8988T (cell line): ENCODE data around the gene HES1.
"Not testable (repeated sequence)": the region's sequence is repeated elsewhere in the genome, so short reads cannot be mapped to it uniquely, and the experiment has no call there.

Source experiments
- DNase-seq: peaks from one replicate; pipeline ENCODE4 v3.0.0; 2011

The HES1 gene

DNA sequence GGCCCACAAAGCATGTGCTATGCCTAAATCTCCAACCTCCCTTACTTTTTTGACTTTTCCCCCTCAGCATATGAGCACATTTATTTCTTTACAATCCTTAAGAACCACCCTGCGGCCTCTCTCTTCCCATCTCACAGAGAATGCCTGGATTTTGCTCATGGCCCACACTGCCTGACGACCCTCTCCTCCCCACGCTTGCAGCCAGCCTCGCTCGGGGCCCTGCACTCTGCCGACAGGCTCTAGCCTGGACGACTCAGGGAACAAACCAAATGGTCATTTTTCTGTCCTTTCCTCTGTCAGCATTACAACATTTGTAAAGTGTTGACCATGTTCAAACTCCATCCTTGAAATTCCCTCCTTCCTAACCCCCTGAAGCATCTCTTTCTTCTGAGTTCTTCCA is 11.7 kb downstream of the HES1 start:
- DNase-seq: no peak

DNA sequence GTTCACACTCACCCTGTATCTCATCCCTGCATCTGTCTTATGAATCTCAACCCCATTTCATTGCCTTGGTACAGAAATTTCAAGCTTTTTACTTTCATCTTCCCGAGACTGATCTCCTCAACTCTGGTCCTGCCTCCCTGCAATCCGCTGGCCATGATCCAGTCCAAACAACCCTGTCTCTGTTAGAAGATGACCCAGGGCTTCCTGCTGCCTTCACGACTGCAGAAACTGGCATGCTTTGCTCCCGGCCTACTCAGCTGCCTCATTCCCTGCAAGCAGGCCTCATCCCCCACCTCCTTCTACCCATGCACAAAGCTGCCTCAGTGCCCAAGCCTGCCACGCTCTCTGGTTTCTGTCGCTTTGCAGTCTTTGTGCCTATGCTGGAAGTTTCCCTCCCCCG is 12.4 kb downstream of the HES1 start:
- DNase-seq: no peak

DNA sequence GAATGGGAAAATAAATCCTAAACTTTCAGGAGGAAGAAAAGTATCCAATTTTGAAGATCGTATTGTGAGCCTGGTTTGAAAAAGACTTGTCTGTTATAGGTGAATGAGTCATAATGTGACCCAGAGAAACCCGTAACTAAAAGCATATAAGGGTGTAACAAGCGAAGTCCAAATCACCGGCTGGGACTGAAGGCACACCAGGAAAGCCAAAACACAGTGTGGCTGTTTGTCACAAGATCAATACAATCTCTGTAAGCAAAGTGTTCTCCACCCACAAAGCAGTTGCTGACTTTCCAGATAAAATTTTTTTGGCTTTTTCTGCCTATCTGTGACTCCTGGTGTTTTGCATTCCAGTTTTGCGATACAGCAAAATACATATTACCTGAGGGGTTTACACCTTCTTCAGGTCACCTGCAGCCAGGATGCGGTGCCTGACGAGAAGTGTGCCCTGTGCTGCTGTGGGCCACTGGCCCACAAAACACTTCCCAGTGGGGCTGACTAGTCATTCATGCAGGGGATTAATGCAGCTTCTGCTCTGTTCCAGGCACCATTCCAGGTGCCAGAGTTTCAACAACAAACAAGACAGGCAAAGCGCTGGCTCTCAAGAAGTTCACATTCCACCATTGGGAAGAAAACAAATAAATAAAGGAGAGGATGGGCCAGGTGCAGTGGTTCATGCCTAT is 14.4 kb downstream of the HES1 start:
- DNase-seq: no peak

DNA sequence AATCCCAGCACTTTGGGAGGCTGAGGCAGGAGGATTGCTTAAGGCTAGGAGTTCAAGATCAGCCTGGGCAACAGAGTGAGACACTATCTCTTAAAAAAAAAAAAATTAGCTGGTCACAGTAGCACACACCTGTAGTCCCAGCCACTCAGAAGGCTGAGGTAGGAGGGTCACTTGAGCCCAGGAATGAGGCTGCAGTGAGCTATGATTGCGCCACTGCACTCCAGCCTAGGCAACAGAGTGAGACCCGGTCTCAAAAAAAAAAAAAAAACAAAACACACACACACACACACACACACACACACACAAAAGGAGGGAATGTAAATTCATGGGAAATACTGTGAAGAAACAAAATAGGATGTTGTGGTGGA is 15.0 kb downstream of the HES1 start:
- not testable (repeated sequence) for DNase-seq

DNA sequence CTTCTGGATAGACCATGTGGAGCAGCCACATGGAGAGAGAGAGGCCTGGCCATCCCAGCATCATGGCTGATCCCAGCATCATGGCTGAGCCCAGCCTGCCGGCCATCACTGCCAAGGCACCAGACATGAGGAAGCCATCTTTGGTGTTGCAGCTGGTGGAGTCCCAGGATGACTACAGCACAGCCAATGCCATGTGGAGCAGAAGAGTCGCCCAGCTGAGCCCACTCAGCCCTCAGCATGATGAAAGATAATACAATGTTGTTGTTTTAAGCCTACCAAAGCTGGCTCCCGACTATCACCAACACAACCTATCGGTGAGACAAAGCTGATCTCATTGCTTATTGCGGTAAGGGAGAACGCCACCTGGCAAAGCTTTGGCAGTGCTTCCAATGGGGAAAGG is 18.4 kb downstream of the HES1 start:
- no peak for DNase-seq

DNA sequence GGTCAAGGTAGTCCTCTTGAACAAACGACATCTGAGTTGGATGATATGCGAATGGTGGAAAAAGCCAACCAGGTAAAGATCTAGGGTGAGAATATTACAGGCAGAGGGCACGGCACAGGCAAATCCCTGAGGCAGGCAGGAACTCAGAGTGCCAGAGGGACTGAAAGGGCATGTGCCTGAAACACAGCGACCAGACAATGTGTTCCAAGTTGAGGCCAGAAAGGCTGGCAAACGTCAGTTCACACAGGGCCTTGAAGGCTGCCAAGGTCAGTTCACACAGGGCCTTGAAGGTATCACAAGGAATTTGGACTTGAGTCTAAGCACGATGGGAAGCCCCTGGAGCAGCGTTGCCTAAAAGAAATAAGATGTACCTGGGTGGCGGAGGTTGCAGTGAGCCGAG is 20.1 kb downstream of the HES1 start:
- no peak for DNase-seq

DNA sequence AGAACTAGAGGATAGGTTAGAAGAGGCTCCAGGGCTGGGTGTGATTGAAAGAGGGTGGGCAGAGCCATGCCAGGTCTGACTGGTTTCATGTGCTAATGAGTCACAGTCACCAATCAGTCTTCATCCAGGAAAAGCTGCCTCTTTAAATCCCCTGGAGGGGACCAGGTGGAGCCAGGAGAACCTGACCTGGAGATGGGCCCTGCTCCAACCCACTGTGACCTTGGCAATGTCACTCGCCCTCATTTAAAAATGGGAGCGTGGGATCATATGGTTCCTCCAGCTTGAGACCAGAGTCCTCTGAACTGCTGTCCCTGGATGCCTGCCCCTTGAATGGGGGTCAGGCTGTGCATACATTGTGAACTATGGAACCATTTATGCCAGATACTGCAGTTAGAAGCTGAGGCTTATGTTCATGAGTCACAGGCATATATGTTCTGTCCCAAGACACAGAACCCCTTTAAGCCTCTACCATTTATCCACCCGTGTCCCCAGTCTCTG is 23.0 kb downstream of the HES1 start:
- no peak for DNase-seq

DNA sequence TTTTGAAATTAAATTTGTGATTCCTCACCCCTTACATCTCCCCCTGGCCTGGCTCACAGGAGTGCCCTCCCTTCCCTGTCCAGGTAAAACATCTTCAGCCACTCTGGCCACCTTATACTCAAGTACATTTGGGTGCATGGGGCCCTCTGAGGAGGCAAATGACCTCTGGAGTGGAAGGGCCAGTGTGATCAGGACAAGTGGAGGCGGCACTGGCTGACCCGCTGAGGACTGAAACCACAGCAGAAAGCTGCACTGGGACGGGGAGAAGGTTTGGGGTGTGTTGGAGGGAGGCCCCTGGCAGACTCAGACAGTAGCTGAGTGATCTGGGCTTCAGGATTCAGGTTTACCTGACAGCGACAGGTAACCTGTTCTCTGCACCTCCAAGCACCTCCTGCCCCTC is 24.2 kb downstream of the HES1 start:
- no peak for DNase-seq

DNA sequence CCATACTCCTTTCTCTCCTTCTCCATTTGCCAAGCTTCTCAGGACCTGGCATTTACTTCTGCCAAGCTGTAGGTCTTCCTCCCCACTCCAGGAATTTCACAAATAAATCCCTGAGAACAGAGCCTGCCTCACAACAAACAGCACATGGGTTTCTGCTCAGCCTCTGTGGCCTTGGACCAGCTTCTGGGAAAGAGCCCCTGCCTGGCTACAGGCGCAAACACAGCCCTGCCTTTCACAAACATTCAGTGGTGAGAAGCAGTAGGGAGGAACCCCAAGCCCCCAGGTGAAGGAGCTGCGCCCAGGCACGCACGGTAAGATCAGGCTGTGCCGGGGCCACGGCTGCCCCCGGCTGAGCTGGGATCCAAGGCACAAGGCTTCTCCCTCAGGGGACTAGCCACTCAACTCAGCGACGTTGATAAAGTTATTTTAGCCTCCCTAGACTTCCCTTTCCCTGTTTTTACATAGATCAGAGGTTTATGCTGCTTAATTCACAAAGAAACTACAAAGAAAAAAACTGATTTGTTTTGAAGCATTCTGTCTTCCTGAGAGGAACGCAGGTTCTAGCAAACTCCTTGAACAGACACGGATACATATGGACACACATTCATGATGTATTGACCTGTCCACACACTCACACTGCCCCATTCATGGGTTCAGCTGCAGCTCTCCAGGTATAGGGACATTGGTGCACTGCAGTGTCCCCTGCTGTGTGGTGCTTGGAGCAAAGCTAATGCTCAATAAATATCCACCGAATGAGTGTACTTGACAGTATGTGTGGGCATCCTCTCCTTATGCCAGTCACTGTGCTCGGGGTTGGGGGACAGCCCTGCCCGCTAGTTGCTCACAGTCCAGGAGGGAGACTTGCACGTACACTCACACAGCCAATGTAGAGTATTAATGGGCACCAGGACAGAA is 25.4 kb downstream of the HES1 start:
- DNase-seq: no peak

DNA sequence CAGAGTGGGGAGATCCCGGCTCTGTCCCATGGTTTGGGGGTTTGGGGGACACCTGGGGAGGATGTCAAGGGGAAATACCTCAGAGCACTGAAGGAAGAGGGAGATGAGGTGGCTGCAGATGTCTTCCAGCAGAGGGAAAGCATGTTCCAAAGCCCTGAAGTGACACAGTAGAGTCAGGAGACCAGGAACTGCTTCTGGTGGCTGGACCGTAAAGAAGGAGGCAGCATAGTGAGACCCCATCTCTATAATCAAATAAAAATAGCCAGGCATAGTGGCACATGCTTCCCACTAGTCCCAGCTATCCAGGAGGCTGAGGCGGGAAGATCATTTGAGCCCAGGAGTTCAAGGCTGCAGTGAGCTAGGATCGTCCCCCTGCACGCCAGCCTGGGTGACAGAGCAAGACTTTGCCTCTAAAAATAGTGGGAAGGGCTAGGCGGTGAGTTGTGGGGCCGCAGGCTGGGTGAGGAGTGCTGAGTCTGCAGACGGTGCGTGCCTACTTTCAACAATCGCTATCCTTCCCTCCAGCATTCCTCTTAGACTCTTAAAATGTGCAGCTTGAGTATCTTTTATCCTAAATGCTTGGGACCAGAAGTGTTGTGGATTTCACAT is 26.2 kb downstream of the HES1 start:
- no peak for DNase-seq

DNA sequence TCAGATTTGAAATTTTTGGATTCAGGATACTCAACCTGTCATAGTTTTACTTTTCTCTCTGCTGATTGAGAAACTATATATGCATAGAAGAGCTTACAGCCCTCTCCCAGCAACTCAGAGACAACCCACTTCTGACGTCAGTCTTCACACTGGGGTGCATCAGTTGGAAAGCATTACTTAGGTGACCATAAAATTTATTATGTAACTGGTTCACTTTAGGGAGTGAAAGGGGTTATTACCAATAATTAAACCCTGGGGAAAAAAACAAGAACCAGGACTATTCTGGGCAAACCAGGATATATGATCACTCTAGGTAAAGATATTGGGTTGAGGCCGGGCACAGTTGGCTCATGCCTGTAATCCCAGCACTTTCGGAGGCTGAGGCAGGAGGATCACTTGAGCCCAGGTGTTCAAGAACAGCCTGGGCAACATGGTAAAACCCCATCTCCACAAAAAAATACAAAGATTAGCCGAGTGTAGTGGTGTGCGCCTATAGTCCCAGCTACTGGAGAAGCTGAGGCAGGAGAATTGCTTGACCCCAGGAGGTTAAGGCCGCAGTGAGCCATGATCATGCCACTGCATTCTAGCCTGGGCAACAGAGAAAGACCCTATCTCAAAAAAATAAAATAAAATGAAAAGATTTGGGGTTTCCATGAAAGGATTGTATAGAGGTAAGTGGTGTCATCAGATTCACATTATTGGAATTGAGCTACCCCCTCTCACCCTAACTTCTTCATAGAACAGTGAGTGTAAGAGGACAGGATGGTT is 27.1 kb downstream of the HES1 start:
- no peak for DNase-seq

DNA sequence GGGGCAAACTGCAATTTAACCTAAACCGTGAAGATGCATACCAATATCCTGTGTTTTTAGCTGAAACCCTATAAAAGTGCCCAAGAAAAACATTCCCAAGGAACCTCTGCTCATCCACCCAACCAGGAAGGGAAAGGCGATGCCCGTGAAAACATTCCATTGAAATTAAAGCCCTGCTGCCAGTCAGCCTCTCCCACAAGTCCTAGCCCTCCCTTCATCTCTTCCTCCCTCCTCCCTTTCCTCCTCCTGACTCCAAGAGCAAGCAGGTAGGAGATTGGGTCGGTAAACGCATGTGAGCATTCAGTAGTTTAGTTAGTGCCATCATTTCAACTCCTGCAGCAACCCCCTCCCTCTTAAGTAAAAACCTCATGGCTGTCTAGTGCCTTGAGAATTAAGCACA is 27.7 kb downstream of the HES1 start:
- no peak for DNase-seq

DNA sequence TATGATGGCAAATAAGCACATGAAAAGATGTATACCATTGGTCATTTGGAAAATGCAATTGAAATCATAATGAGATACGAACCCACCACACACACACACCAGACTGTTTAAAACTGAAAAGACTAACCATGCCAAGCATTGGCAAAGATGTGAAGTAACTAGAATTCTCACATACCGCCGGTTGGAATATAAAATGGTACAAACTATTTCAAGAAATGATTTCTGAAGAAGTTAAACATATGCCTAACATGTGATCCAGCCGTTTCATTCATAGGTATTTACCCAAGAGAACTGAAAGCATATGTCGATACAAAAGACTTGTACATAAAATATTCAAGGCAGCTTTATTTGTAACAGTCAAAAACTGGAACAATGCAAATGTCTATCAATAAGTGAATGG is 28.9 kb downstream of the HES1 start:
- no peak for DNase-seq

DNA sequence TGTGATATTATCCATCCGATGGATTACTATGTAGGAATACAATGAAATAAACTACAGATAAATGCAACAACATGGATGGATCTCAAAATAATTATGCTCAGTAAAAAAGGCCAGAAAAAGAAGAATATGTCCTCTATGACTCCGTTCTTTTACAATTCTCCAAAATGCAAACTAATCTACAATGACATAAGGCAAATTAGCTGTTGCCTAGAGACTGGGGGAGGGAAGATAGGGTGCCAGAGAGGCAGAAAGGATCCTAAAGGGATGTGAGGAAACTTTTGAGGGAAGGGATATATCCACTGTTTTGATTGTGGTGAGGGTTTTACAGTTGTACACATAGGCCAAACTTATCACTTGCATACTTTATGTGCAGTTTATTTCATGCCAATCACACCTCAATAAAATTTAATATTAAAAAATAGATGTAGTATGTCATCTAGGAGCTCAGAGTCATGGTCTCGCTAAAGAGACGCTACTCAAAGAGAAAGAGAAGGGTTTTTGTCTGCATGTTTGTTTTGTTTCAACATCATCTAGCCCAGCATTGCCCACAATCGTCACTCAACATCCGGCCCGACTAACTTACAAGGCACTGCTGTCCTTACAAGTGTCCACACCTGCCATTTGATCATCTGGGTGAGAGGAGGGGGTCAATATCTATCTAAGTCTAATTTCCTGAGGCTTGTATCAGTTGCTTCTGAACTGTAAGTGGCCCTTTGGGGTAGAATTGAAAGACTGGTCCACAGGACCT is 29.5 kb downstream of the HES1 start:
- DNase-seq: no peak

DNA sequence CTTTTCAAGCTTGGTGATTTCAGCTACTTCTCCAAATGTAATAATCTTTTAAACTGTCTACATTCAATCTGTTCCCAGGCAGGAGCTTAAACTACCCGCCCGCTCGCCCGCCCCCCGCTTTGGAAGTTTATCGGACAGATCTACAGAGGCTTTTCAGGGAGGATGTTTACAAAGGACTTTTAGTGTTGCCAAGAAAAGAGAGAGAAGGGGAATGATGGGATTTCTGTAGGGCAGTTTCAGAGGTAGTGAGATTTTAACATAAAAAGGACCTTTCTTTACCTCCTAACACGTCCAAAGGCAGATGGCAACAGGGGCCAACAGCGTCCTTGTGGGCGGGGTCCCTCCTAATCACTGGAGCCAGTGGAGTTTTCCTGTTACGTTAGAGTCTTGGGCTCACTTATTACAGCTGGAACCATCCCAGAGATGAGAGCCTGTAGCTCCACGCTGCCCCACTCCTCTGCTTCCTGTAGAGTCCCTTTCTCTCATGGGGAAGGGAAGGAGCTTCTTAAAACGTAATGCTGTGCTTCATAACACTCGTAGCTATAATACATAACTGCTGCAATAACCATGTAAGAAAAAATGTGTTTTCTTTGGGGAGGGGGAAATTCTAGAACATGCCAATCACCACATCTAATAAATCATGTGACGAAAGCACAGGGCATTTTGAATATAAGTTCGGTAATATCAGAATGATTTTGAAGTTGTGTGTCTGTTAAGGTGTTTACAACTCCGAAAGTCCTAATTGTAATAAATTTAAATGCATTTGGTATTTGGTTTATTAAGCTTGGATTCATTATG is 30.9 kb downstream of the HES1 start:
- no peak for DNase-seq

DNA sequence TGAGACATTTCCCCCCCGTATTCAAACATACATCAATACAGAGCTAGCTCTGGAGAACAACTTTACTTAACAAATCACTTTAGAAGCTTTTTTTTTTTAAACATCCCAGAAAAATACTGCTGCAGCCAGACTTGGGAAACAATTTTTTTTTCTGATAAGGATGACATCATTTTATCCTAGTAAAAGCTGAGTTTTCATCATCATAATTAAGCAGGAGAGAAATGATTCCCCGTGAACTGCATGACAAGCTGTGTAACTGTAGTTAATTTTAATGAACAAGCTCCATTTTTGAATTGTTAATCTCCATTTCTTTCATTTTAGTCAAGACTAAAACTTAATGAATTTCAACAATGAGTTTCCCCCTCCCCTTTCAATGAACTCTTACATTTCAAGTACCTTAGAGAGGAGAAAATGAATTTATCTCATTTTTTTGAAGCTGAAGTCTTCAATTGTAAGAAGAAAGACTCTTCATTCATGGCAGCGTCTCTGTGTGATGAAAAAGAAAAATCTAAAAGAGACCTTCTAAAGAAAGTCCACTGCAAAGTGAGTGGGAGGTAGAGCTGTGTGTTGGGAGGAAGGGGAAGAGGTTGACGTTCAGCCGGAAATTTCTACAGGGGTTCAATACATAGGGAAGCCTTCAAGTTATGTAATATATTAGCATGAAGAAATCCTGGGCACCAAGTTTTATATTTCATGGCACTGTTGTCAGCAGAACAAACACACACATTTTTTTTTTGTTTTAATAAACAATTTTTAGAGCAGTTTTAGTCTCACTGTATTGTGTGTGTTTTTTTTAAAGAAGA is 31.7 kb downstream of the HES1 start:
- no peak for DNase-seq

DNA sequence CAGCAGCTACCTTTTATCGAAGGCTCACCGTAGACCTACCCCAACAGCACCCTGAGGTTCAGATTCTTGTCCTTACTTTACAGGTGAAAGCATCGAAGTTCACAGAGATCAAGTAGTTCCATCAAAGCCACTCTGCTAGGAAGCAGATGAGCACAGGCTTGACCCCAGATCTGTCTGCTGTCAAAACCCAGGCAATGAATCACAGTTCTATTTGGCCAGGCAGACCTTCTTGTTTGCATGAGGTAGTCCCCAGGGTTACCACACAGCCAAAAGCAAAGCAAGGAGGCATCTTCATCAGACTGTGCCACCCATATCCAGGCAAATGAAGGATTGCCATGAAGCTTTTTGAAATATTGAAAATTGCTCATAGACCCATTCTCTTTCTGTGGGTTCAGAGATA is 33.0 kb downstream of the HES1 start:
- no peak for DNase-seq

DNA sequence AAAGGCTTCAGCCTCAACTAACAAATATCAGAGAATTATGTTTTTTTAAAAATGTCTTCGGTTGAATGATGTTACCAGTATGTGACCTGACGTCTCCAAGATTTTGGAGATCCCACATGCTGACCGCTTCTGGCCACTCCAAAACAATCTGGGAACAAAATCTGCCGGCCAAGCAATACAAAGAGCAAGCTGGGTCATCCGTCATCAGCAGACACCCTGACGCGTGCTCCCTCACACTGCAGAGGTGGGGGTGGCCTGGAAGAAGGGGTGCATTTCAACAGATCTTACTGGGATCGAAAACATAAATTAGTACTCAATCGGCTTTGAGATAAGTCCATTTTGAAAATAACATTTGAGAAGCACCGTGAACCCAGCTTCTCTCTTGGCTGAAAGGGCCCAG is 33.6 kb downstream of the HES1 start:
- DNase-seq: no peak

DNA sequence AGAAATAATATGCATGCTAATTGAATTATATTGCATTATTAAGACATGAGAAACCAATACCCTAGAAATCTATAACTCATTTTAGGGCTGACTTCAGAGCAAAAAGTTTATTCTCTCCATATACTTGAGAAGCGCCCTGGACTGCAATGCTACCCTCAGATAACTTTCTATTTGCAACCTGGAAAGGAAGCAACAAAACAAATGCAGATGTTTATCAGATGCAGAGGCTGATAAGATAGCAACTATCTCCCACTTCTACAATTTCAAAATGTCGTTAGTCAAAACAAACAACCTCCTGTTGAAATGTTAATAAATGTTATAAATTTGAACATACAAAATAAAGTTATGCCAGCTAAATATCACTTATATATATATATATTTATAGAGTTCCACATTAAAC is 34.8 kb downstream of the HES1 start:
- DNase-seq: no peak

DNA sequence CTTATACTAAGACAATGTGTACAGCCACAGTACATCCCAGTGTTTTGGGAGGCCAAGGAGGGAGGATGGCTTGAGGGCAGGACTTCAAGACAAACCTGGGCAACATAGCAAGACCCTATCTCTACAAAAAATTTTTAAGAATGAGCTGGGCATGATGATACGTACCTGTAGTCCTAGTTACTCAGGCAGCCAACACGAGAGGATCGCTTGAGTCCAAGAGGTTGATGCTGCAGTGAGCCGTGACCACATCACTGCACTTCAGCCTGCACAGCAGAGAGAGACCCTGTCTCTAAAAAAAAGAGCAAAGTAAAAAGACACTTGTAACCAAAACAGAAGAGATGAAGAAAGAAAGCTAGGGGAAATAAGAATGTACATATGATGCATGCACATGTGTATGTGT is 38.5 kb downstream of the HES1 start:
- DNase-seq: no peak

DNA sequence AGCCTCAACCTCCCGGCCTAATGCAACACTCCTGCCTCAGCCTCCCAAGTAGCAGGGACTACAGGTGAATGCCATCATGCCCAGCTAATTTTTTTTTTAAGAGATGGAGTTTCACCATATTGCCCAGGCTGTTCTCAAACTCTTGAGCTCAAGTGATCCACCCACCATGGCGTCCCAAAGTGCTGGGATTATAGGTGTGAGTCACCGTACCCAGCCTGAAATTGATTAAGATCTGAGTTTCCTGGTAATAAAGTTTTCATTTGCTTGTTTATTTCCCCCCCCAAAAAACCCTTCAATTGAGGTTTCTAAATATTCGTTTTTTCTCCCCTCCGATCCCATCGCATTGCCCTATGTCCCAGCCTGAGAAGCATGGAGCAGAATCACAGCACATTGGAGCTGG is 39.0 kb downstream of the HES1 start:
- DNase-seq: no peak
